Breast epithelium (tissue), 3 donors: ENCODE measurements around the gene NCOR1.

Experiments
- CTCF ChIP-seq, 3 donors: fragments of 450-650 bp; IDR thresholded peaks; one replicate each; pipeline ENCODE4 v1.5.1; 2016 to 2017; ENCODE audit warnings: antibody characterized with exemption in 3 of 3, mild to moderate bottlenecking in 3 of 3, moderate library complexity in 3 of 3
- POLR2A ChIP-seq: fragments of 450-650 bp; IDR thresholded peaks from one replicate; pipeline ENCODE4 v1.6.1; 2016; ENCODE audit warnings: antibody characterized with exemption, mild to moderate bottlenecking, moderate library complexity

DNA sequence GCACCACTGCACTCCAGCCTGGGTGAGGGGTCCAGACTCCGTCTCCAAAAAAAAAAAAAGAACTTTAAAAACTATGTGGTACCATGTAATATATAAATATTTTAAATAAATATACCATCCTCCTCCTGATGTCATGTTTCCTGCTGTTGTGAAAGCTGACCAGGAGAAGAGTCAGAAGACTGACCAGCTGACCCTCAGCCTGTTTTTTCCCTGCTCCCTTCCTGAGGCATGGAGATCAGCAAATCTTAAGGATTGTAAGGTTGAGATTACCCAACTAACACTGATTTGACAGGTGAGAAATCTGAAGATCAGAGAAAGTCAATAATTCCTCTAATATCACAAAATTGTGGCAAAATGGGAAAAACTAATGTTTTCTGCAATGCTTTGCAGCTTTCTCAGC lies 18.1 kb downstream of the NCOR1 start:
- TF ChIP-seq CTCF (IDR thresholded peaks at IDR 0.05) (no peak), POLR2A (no peak)
